Pancreas (tissue), 10 donors: ENCODE data around the gene HIVEP3. TPM values are rescaled to one million over a fixed set of nuclear protein-coding genes. Genes with fewer than 3 reads are reported as not detected.

Source experiments
- ATAC-seq, 4 donors: fragments of 200-7000 bp; cut with Tn5 transposase; one replicate each; pipeline versions ENCODE4 v1.8.0 to v1.9.1; 2020; ENCODE audit warnings: mild to moderate bottlenecking in 4 of 4, moderate library complexity in 4 of 4
- DNase-seq, 6 donors: peaks; one replicate each; pipeline ENCODE4 v3.0.0-alpha.2; 2020
- FAIRE-seq: peaks from 2 replicates; lab custom pipeline; 2012; peaks lifted over from hg19 to GRCh38; lab: Jason Lieb, UNC
- H3K27ac ChIP-seq, 4 donors: fragments of 200-600 bp; sonication (generic); 1 replicate in 3 of 4; 2 replicates in 1 of 4; pipeline versions ENCODE4 v1.5.0 to v1.8.0; 2020
- H3K27me3 ChIP-seq, 4 donors: fragments of 200-600 bp; one replicate each; pipeline ENCODE4 v1.8.0; 2021
- H3K36me3 ChIP-seq, 3 donors: fragments of 200-600 bp; sonication (generic) in 1 of 3; one replicate each; pipeline versions ENCODE4 v1.5.0 to v1.8.0; 2020 to 2021
- H3K4me1 ChIP-seq, 3 donors: fragments of 200-600 bp; one replicate each; pipeline ENCODE4 v1.8.0; 2021
- H3K4me3 ChIP-seq, 4 donors: fragments of 200-600 bp; sonication (generic) in 2 of 4; one replicate each; pipeline versions ENCODE4 v1.5.0 to v1.8.0; 2020 to 2021
- H3K9me3 ChIP-seq, 4 donors: fragments of 200-600 bp; one replicate each; pipeline ENCODE4 v1.8.0; 2021
- WGBS, 2 donors: extraction: QIAGEN DNeasy Blood & Tissue Kit; methylation state at CpG; one replicate each; pipeline ENCODE4 v1.1.7; 2013; 5-methylcytosine and 5-hydroxymethylcytosine counted together
- intact Hi-C, 3 donors: fragments of 100-400 bp; cut with DNase I; formaldehyde crosslinking; loops; one replicate each; pipeline versions ENCODE4 v1.11.1 to v1.14.2; 2022
- polyA plus RNA-seq, 2 donors: library from polyadenylated mRNA; stranded (reverse); fragments of 200-250 nt; gene quantifications; one replicate each; pipeline ENCODE4 v1.2.3, GENCODE V29; 2013
- total RNA-seq, 6 donors: library from RNA; stranded (reverse); fragmentation: NEBNext Ultra II Directional in 4 of 6; extraction: Animal tissue kit (Norgen Biotek cat#: 25700) in 4 of 6; gene quantifications; one replicate each; pipeline versions ENCODE4 v1.2.1 to v1.2.4, GENCODE V29; 2021 to 2023
- TF ChIP-seq, protein P1 (sequence below), 4 donors: fragments of 200-600 bp; sonication (generic) in 3 of 4; IDR thresholded peaks; one replicate each; pipeline versions ENCODE4 v1.5.0 to v1.8.0; 2021; ENCODE audit warnings: antibody characterized with exemption in 4 of 4
- donor health status: healthy with polysubstance abuse.
- donor health status: DM: no; HTN: no; CAD: no; lungs with moderate emphysema.
- donor health status: DM: no; HTN: no; CAD: no.
- donor health status: control.
- donor health status: control.
- donor health status: Bipolar disorder and iron deficiency.
- donor health status: DM: yes; HTN: yes; CAD: no.
- donor health status: DM: no; HTN: no; CAD: no.
- donor health status: DM: no; HTN: no; CAD: no.
- donor health status: DM: yes; HTN: yes; CAD: no.

The HIVEP3 gene
- total and polyA plus RNA-seq, 8 donors = 2.7 to 5.0 (median 3.1) TPM

DNA sequence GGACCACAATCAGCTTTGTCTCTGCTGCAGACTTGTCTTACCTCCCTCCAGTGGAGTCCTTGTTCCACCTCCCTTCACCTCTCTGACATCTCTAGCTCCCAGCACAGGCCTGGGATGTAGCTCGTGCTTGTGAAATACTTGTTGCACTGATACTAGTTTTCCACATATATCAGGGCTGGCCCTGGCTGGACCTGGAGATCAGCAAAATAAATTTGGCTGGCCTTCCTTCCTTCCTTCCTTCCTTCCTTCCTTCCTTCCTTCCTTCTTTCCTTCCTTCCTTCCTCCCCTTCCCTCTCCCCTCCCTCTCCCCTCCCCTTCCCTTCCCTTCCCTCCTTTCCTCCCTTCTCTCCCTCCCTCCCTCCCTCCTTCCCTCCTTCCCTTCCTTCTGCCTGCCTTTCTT is 196.5 kb downstream of the HIVEP3 start:
- no peaks in the 10 kb centered on the region for H3K27me3 ChIP-seq
- no peak overlapping the region for H3K4me3 ChIP-seq
- H3K36me3 ChIP-seq = no peaks in the 10 kb centered on the region
- H3K27ac ChIP-seq = no peak overlapping the region
- FAIRE-seq (no peak), DNase-seq (no peak), ATAC-seq (no peak)
- no peaks in the 10 kb centered on the region for H3K9me3 ChIP-seq
- intact Hi-C loops = no loop called here
- 79 to 80% methylated on average over 1 of the region's 1 CpG for WGBS, 2 donors
- TF ChIP-seq, protein P1, sequence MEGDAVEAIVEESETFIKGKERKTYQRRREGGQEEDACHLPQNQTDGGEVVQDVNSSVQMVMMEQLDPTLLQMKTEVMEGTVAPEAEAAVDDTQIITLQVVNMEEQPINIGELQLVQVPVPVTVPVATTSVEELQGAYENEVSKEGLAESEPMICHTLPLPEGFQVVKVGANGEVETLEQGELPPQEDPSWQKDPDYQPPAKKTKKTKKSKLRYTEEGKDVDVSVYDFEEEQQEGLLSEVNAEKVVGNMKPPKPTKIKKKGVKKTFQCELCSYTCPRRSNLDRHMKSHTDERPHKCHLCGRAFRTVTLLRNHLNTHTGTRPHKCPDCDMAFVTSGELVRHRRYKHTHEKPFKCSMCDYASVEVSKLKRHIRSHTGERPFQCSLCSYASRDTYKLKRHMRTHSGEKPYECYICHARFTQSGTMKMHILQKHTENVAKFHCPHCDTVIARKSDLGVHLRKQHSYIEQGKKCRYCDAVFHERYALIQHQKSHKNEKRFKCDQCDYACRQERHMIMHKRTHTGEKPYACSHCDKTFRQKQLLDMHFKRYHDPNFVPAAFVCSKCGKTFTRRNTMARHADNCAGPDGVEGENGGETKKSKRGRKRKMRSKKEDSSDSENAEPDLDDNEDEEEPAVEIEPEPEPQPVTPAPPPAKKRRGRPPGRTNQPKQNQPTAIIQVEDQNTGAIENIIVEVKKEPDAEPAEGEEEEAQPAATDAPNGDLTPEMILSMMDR (IDR thresholded peaks at IDR 0.05) = no peak
- H3K4me1 ChIP-seq = no peaks in the 10 kb centered on the region

DNA sequence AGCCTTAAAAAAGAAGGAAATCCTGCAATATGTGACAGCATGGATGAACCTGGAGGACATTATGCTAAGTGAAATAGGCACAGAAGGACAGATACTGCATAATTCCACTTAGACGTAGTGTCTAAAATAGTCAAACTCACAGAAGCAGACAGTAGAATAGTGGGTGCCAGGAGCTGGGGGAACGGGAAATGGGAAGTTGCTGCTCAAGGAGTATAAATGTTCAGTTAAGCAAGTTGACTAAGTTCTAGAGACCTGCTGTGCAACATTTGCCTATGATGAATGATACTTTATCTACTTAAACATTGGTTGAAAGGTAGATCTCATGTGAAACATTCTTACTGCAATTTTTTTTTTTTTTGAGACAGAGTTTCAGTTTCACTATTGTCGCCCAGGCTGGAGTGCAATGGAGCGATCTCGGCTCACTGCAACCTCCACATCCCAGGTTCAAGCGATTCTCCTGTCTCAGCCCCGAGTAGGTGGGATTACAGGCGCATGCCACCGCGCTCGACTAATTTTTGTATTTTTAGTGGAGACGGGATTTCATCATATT is 197.8 kb downstream of the HIVEP3 start:
- no peak for ATAC-seq
- Histone ChIP-seq H3K27me3 (no peaks in the 10 kb centered on the region), H3K36me3 (no peaks in the 10 kb centered on the region), H3K27ac (no peak overlapping the region), H3K4me3 (no peak overlapping the region), H3K9me3 (no peaks in the 10 kb centered on the region), H3K4me1 (no peaks in the 10 kb centered on the region)
- no peak for FAIRE-seq
- TF ChIP-seq, protein P1 (IDR thresholded peaks at IDR 0.05) = no peak
- intact Hi-C loops = no loop called here
- no peak for DNase-seq
- WGBS, 2 donors = 94% methylated on average over 12 of the region's 12 CpGs

DNA sequence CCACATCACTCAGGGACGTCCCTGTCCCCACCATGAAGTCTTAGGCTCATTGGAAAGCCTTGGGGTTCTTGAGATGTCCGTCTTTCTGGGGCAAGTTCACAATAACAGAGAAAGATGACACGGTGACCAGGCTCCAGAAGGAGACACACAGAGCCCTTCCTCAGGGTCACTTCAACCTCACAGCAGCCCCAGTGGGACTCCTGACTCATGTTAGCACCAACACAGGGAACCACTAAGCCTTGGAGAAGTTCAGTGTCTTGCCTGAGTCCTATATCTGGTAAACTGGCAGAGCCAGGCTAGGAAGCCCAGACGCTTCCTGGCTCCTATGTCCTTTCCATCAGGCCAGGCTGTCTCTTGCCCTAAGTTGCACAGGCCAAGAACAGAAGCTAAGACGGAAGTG is 199.1 kb downstream of the HIVEP3 start:
- H3K27me3 ChIP-seq = no peaks in the 10 kb centered on the region
- H3K4me3 ChIP-seq = no peak overlapping the region
- no peaks in the 10 kb centered on the region for H3K9me3 ChIP-seq
- H3K27ac ChIP-seq = no peak overlapping the region
- H3K36me3 ChIP-seq = no peaks in the 10 kb centered on the region
- WGBS, 2 donors = 87 to 97% methylated on average over 5 of the region's 5 CpGs
- no peak for FAIRE-seq
- intact Hi-C loops = no loop called here
- H3K4me1 ChIP-seq = no peaks in the 10 kb centered on the region
- TF ChIP-seq, protein P1 (IDR thresholded peaks at IDR 0.05) = no peak
- no peak for DNase-seq
- ATAC-seq = no peak

DNA sequence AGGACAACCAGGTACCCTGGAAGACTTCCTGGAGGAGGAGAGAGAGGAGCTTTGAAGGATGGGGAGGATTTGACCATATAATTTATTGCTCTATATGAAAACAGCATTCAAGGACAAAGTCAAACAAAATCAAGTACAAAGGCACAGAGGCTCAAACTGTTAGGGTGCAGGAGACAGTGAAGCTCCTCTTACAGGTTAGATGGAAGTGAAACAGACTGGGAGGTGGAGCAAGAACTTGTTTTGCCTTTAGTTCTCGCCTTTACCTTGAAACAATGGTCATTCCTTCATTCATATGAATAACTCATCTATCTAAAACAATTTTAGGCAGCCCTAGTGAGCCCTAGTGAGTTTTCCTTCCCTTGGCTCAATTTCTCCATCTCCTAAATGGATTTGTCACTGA is 199.6 kb downstream of the HIVEP3 start:
- no peak overlapping the region for H3K27ac ChIP-seq
- 89 to 94% methylated on average over 1 of the region's 1 CpG for WGBS, 2 donors

DNA sequence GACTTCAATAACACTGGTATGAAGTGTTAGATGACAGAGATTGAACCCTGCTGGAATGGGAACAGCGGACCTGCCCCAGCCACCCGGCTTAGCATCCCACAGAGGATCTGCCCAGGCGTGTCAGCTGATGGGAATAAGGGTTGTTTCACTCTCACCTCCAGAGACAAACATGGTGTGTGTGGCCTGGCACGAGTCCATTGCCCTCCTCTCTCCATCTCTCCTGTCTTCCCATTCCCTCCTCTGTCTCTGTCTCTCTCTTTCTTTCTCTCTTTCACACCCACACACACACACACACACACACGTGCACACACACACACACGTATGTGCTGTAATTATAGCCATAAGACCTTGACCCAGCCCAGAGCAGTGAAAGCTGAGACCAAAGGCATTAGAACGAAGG is 200.2 kb downstream of the HIVEP3 start:
- intact Hi-C loops = no loop called here
- ATAC-seq (no peak), FAIRE-seq (no peak), DNase-seq (no peak)
- Histone ChIP-seq H3K9me3 (no peaks in the 10 kb centered on the region), H3K4me1 (no peaks in the 10 kb centered on the region), H3K27ac (no peak overlapping the region), H3K36me3 (no peaks in the 10 kb centered on the region), H3K27me3 (no peaks in the 10 kb centered on the region), H3K4me3 (no peak overlapping the region)
- TF ChIP-seq, protein P1 (IDR thresholded peaks at IDR 0.05) = no peak
- WGBS, 2 donors = 85 to 87% methylated on average over 7 of the region's 7 CpGs

More for the DNA sequence above, 199.6 kb downstream of the HIVEP3 start:
- DNase-seq = no peak
- H3K36me3 ChIP-seq = no peaks in the 10 kb centered on the region
- TF ChIP-seq, protein P1 (IDR thresholded peaks at IDR 0.05) = no peak
- intact Hi-C loops = no loop called here
- no peak overlapping the region for H3K4me3 ChIP-seq
- H3K9me3 ChIP-seq = no peaks in the 10 kb centered on the region
- H3K27me3 ChIP-seq = no peaks in the 10 kb centered on the region
- H3K4me1 ChIP-seq = no peaks in the 10 kb centered on the region
- FAIRE-seq = no peak
- no peak for ATAC-seq
